Measurements from ENCODE around the gene ANKK1. TPM values are rescaled to one million over a fixed set of nuclear protein-coding genes. Genes with fewer than 3 reads are reported as not detected.

ANKK1 gene
- polyA plus RNA-seq, 3 donors = 0.07 to 0.09 TPM; not detected in 1

DNA sequence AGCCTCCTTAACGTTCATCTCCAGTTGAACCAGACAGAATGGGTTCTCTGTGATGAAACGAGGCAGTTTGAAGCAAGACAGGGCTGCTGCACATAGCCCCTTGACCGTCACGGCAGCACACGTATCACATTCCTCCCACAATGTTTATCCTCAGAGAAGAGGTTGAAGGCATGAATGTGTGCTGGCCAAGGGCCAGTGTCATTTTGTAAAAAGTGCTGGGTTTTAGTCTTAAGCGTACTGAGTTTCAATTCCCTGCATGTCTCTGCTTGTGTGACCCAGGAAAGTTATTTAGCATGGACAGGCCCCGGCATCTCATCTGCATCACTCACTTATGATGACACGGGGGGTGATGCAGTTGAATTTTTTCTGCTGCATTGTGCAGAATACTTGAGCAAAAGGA, 41.6 kb upstream of the ANKK1 start:
- no peaks in the 10 kb centered on the region for H3K36me3 ChIP-seq (replicated peaks in 1 of 2; ENCODE audit: control insufficient read depth in 1 of 2, insufficient read depth in 2 of 2, low read length in 2 of 2)
- WGBS (ENCODE audit: insufficient coverage) = 89% methylated on average over 4 of the region's 8 CpGs
- H3K4me1 ChIP-seq (ENCODE audit: control insufficient read depth in 1 of 2, insufficient read depth in 2 of 2, low read length in 2 of 2) = no peaks in the 10 kb centered on the region
- Mint-ChIP-seq H3K9me3 (peaks cover 0 to 1% (median 0%) of the 10 kb centered on the region in 7 donors), H3K36me3 (peaks cover 0 to 4% of the 10 kb centered on the region in 2 donors), H3K27ac (no peak overlapping the region), H3K4me1 (no peaks in the 10 kb centered on the region), H3K27me3 (ENCODE audit: low read depth in 3 of 3) (peaks cover 0 to 3% (median 0%) of the 10 kb centered on the region in 3 donors), H3K4me3 (no peak overlapping the region)
- H3K27ac ChIP-seq (ENCODE audit: low read depth in 1 of 2, low read length in 2 of 2) = no peak overlapping the region
- DNase-seq = no peak
- TF ChIP-seq, protein P1, sequence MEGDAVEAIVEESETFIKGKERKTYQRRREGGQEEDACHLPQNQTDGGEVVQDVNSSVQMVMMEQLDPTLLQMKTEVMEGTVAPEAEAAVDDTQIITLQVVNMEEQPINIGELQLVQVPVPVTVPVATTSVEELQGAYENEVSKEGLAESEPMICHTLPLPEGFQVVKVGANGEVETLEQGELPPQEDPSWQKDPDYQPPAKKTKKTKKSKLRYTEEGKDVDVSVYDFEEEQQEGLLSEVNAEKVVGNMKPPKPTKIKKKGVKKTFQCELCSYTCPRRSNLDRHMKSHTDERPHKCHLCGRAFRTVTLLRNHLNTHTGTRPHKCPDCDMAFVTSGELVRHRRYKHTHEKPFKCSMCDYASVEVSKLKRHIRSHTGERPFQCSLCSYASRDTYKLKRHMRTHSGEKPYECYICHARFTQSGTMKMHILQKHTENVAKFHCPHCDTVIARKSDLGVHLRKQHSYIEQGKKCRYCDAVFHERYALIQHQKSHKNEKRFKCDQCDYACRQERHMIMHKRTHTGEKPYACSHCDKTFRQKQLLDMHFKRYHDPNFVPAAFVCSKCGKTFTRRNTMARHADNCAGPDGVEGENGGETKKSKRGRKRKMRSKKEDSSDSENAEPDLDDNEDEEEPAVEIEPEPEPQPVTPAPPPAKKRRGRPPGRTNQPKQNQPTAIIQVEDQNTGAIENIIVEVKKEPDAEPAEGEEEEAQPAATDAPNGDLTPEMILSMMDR (IDR thresholded peaks at IDR 0.05) = no peak
- H3K27me3 ChIP-seq (ENCODE audit: control insufficient read depth in 2 of 2, insufficient read depth in 2 of 2, low read length in 2 of 2) = no peaks in the 10 kb centered on the region
- no peak overlapping the region for H2AFZ ChIP-seq (ENCODE audit: insufficient read depth, low read depth, low read length, poor library complexity, severe bottlenecking)
- H3K79me2 ChIP-seq (ENCODE audit: insufficient read depth, low read length) = no peaks in the 10 kb centered on the region
- H3K4me3 ChIP-seq (replicated peaks in 1 of 3; ENCODE audit: low read depth in 2 of 3, low read length in 3 of 3) = no peak overlapping the region
- H3K4me2 ChIP-seq (replicated peaks; ENCODE audit: extremely low read depth, low read length, poor library complexity, severe bottlenecking) = no peak overlapping the region
- no peak overlapping the region for H3K9ac ChIP-seq (ENCODE audit: insufficient read depth, low read length, poor library complexity, severe bottlenecking)
- no peaks in the 10 kb centered on the region for H4K20me1 ChIP-seq (ENCODE audit: insufficient read depth, low read length)
- no peaks in the 10 kb centered on the region for H3K9me3 ChIP-seq (replicated peaks in 1 of 2; ENCODE audit: control insufficient read depth in 1 of 2, insufficient read depth in 1 of 2, low read length in 2 of 2)
- intact Hi-C loops (cut with micrococcal nuclease) = no loop called here

DNA sequence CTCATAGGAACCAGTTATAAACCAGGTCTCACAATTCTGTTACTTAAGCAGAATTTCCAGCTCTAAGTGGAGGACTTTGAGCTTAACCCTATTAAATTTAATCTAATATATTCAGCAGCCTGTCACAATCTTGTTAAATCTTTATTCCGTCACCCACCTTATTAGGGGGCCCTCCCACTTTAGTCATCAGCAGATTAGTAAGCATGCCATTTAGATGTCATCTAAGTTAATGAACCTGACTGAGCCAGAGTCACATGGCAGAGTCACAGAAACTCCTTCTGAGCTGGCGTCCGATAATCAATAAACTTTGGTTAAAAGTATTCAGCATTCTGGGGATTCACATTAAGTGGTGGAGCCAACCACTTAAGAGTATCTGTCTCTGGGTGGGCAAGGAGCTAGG, 38.1 kb upstream of the ANKK1 start:
- H3K36me3 Mint-ChIP-seq = peaks cover 0 to 10% of the 10 kb centered on the region in 2 donors
- H3K27ac Mint-ChIP-seq = no peak overlapping the region
- Histone ChIP-seq H3K9ac (ENCODE audit: insufficient read depth, low read length, poor library complexity, severe bottlenecking) (no peak overlapping the region), H3K4me1 (ENCODE audit: control insufficient read depth in 1 of 2, insufficient read depth in 2 of 2, low read length in 2 of 2) (no peaks in the 10 kb centered on the region), H3K9me3 (replicated peaks in 1 of 2; ENCODE audit: control insufficient read depth in 1 of 2, insufficient read depth in 1 of 2, low read length in 2 of 2) (no peaks in the 10 kb centered on the region), H3K36me3 (replicated peaks in 1 of 2; ENCODE audit: control insufficient read depth in 1 of 2, insufficient read depth in 2 of 2, low read length in 2 of 2) (no peaks in the 10 kb centered on the region), H2AFZ (ENCODE audit: insufficient read depth, low read depth, low read length, poor library complexity, severe bottlenecking) (no peak overlapping the region), H3K27ac (ENCODE audit: low read depth in 1 of 2, low read length in 2 of 2) (no peak overlapping the region), H4K20me1 (ENCODE audit: insufficient read depth, low read length) (no peaks in the 10 kb centered on the region), H3K27me3 (ENCODE audit: control insufficient read depth in 2 of 2, insufficient read depth in 2 of 2, low read length in 2 of 2) (no peaks in the 10 kb centered on the region), H3K4me2 (replicated peaks; ENCODE audit: extremely low read depth, low read length, poor library complexity, severe bottlenecking) (no peak overlapping the region), H3K79me2 (ENCODE audit: insufficient read depth, low read length) (no peaks in the 10 kb centered on the region), H3K4me3 (replicated peaks in 1 of 3; ENCODE audit: low read depth in 2 of 3, low read length in 3 of 3) (no peak overlapping the region)
- peaks cover 0 to 3% (median 0%) of the 10 kb centered on the region in 7 donors for H3K9me3 Mint-ChIP-seq
- TF ChIP-seq, protein P1 (IDR thresholded peaks at IDR 0.05) = no peak
- intact Hi-C loops (cut with micrococcal nuclease) = no loop called here
- no peak for DNase-seq
- H3K4me3 Mint-ChIP-seq = no peak overlapping the region
- 100% methylated on average over 1 of the region's 3 CpGs for WGBS (ENCODE audit: insufficient coverage)
- H3K27me3 Mint-ChIP-seq (ENCODE audit: low read depth in 3 of 3) = peaks cover 0 to 3% (median 0%) of the 10 kb centered on the region in 3 donors
- no peaks in the 10 kb centered on the region for H3K4me1 Mint-ChIP-seq

All from CD14-positive monocyte (primary cell).